SU-DHL-6 (cell line): ENCODE measurements around the gene SDK2.

Source experiments
- CTCF ChIP-seq: fragments of 200-600 bp; sonication (generic); IDR thresholded peaks from one replicate; pipeline ENCODE4 v1.5.1; 2017; ENCODE audit warnings: antibody characterized with exemption, mild to moderate bottlenecking, low read length, moderate library complexity; ENCODE audit not compliant: insufficient read depth, poor library complexity, severe bottlenecking
- EZH2phosphoT487 ChIP-seq: fragments of 200-600 bp; sonication (generic), shearing (Covaris generic); conservative IDR thresholded peaks from 2 replicates; pipeline ENCODE4 v1.6.1; 2018; ENCODE audit warnings: mild to moderate bottlenecking, antibody characterized with exemption, low read length, moderate library complexity, mixed read lengths

- no peak for TF ChIP-seq CTCF
- TF ChIP-seq EZH2phosphoT487: no peak
These were observed 332.2 kb downstream of the SDK2 start, which contains the start of gene CDC42EP4 for GRCh38 chr17:73311781-73312641.
